IMR-90 (cell line): ENCODE results near the gene IFNAR2. TPM values are rescaled to one million over a fixed set of nuclear protein-coding genes. Genes with fewer than 3 reads are reported as not detected.

Experiments used
- ATAC-seq: fragments of 200-7000 bp; cut with Tn5 transposase; 2 replicates; pipeline ENCODE4 v1.9.1; 2020; ENCODE audit warnings: low read depth, mild to moderate bottlenecking, moderate library complexity
- BruUV-seq: library from RNA; stranded (reverse); fragments of 400-500 nt; replicated peaks from 2 replicates; lab custom pipeline; 2021; lab: Mats Ljungman, UMichigan
- CTCF ChIA-PET: fragments of 300-600 bp; formaldehyde crosslinking; extraction: SDS; loops from one replicate; lab custom pipeline; 2021; ENCODE audit warnings: antibody characterized with exemption; lab: Yijun Ruan, JAX
- POLR2A ChIA-PET: fragments of 300-600 bp; sonication (Branson Sonifier 250); formaldehyde crosslinking; loops from one replicate; lab custom pipeline; 2022; ENCODE audit warnings: antibody characterized with exemption; ENCODE audit not compliant: unreplicated experiment; lab: Charles Lee
- DNase-seq: peaks from one replicate; pipeline ENCODE4 v3.0.0; 2013
- H2AFZ ChIP-seq: replicated peaks from 2 replicates; pipeline ENCODE3; 2013; ENCODE audit warnings: low read length, mild to moderate bottlenecking; ENCODE audit not compliant: poor library complexity
- H2AK5ac ChIP-seq: 2 replicates; pipeline ENCODE4 v1.6.1; 2013; ENCODE audit warnings: low read depth, low read length, inconsistent platforms
- H2AK9ac ChIP-seq: replicated peaks from 2 replicates; pipeline ENCODE3; 2013; ENCODE audit warnings: mild to moderate bottlenecking, low read depth, low read length, moderate library complexity; ENCODE audit not compliant: poor library complexity
- H2BK120ac ChIP-seq: 2 replicates; pipeline ENCODE4 v1.6.1; 2013; ENCODE audit warnings: low read depth, low read length, inconsistent platforms
- H2BK15ac ChIP-seq: 3 replicates; pipeline ENCODE4 v1.6.1; 2013; ENCODE audit warnings: low read depth, low read length, inconsistent platforms
- H2BK20ac ChIP-seq: 2 replicates; pipeline ENCODE4 v1.6.1; 2013; ENCODE audit warnings: low read depth, mild to moderate bottlenecking, inconsistent platforms, low read length, moderate library complexity
- H2BK5ac ChIP-seq: 2 replicates; pipeline ENCODE4 v1.6.1; 2013; ENCODE audit warnings: mild to moderate bottlenecking, low read depth, low read length, inconsistent platforms; ENCODE audit not compliant: poor library complexity, severe bottlenecking
- H3K14ac ChIP-seq: replicated peaks from 2 replicates; pipeline ENCODE4 v1.6.1; 2013; ENCODE audit warnings: low read depth, low read length, inconsistent platforms
- H3K18ac ChIP-seq: 2 replicates; pipeline ENCODE4 v1.6.1; 2013; ENCODE audit warnings: low read depth, low read length, control low read depth
- H3K23ac ChIP-seq: 2 replicates; pipeline ENCODE4 v1.6.1; 2013; ENCODE audit warnings: low read depth, low read length, inconsistent platforms
- H3K27ac ChIP-seq: 2 replicates; pipeline ENCODE4 v1.5.1; 2013; ENCODE audit warnings: mild to moderate bottlenecking, control low read depth, low read length; ENCODE audit not compliant: insufficient read depth
- H3K27me3 ChIP-seq: 2 replicates; pipeline ENCODE4 v1.6.1; 2013; ENCODE audit warnings: low read length; ENCODE audit not compliant: control insufficient read depth, insufficient read depth
- H3K36me3 ChIP-seq: 2 replicates; pipeline ENCODE4 v1.6.1; 2013; ENCODE audit warnings: low read length, mixed read lengths; ENCODE audit not compliant: control insufficient read depth, insufficient read depth
- H3K4ac ChIP-seq: 2 replicates; pipeline ENCODE4 v1.6.1; 2013; ENCODE audit warnings: low read depth, low read length, inconsistent platforms
- H3K4me1 ChIP-seq: 2 replicates; pipeline ENCODE4 v1.6.1; 2013; ENCODE audit warnings: low read length, mixed read lengths; ENCODE audit not compliant: control insufficient read depth, insufficient read depth
- H3K4me2 ChIP-seq: 2 replicates; pipeline ENCODE4 v1.6.1; 2013; ENCODE audit warnings: low read depth, mild to moderate bottlenecking, control low read depth, low read length, moderate library complexity
- H3K4me3 ChIP-seq: 2 replicates; pipeline ENCODE4 v1.5.1; 2013; ENCODE audit warnings: low read depth, mild to moderate bottlenecking, control low read depth, low read length, moderate library complexity; ENCODE audit not compliant: insufficient read depth
- H3K56ac ChIP-seq: 2 replicates; pipeline ENCODE4 v1.6.1; 2013; ENCODE audit warnings: low read length, inconsistent platforms; ENCODE audit not compliant: insufficient read depth; ENCODE audit errors: extremely low read depth
- H3K79me1 ChIP-seq, 2 experiments: 2 replicates each; pipeline ENCODE4 v1.6.1; 2013; ENCODE audit warnings: low read length in 2 of 2, inconsistent platforms in 1 of 2, low read depth in 1 of 2
- H3K9ac ChIP-seq: 2 replicates; pipeline ENCODE4 v1.6.1; 2013; ENCODE audit warnings: low read depth, low read length, control low read depth
- H3K9me1 ChIP-seq: 2 replicates; pipeline ENCODE4 v1.6.1; 2013; ENCODE audit warnings: low read length, inconsistent platforms; ENCODE audit not compliant: insufficient read depth
- H3K9me3 ChIP-seq: 2 replicates; pipeline ENCODE4 v1.6.1; 2013; ENCODE audit warnings: low read length; ENCODE audit not compliant: control insufficient read depth, insufficient read depth
- H4K20me1 ChIP-seq: 2 replicates; pipeline ENCODE4 v1.6.1; 2013; ENCODE audit warnings: low read length, inconsistent platforms; ENCODE audit not compliant: insufficient read depth
- H4K5ac ChIP-seq: 2 replicates; pipeline ENCODE4 v1.6.1; 2013; ENCODE audit warnings: mild to moderate bottlenecking, low read depth, low read length, control low read depth
- H4K8ac ChIP-seq, 2 experiments: 2 replicates each; pipeline ENCODE4 v1.6.1; 2013; ENCODE audit warnings: low read depth in 2 of 2, low read length in 2 of 2, control low read depth in 1 of 2, inconsistent platforms in 1 of 2
- H4K91ac ChIP-seq: 2 replicates; pipeline ENCODE4 v1.6.1; 2013; ENCODE audit warnings: low read depth, low read length, inconsistent platforms; ENCODE audit not compliant: insufficient read depth
- BHLHE40 ChIP-seq: fragments of 150-350 bp; IDR thresholded peaks from 2 replicates; pipeline ENCODE4 v1.6.1; 2016; ENCODE audit warnings: mild to moderate bottlenecking, low read depth, low read length
- CEBPB ChIP-seq: IDR thresholded peaks from 2 replicates; pipeline ENCODE4 v1.6.1; 2012; ENCODE audit warnings: low read depth, low read length, improper control_type of control experiment
- CHD1 ChIP-seq: IDR thresholded peaks from 2 replicates; pipeline ENCODE4 v1.6.1; 2012; ENCODE audit warnings: low read depth, low read length, improper control_type of control experiment
- ELK1 ChIP-seq: fragments of 150-350 bp; IDR thresholded peaks from 2 replicates; pipeline ENCODE4 v1.6.1; 2016; ENCODE audit warnings: low read depth, mild to moderate bottlenecking, low read length, moderate library complexity, borderline replicate concordance
- MAZ ChIP-seq: IDR thresholded peaks from 2 replicates; pipeline ENCODE4 v1.6.1; 2012; ENCODE audit warnings: low read depth, mild to moderate bottlenecking, low read length, improper control_type of control experiment, moderate library complexity, borderline replicate concordance
- NFE2L2 ChIP-seq: fragments of 150-350 bp; IDR thresholded peaks from 2 replicates; pipeline ENCODE4 v1.6.1; 2016; ENCODE audit warnings: low read depth, mild to moderate bottlenecking, low read length
- SMC3 ChIP-seq: fragments of 150-350 bp; IDR thresholded peaks from 2 replicates; pipeline ENCODE4 v1.6.1; 2016; ENCODE audit warnings: low read depth, mild to moderate bottlenecking, antibody characterized with exemption, low read length, moderate library complexity
- USF2 ChIP-seq: fragments of 150-350 bp; IDR thresholded peaks from 2 replicates; pipeline ENCODE4 v1.6.1; 2017; ENCODE audit warnings: mild to moderate bottlenecking, antibody characterized with exemption, low read length, low read depth
- WGBS, 2 experiments: methylation state at CpG; one replicate each; pipeline versions ENCODE4 v1.1.5 to v1.1.7; 2013; ENCODE audit warnings: missing lambda C conversion rate in 2 of 2; ENCODE audit not compliant: insufficient read length in 1 of 2; ENCODE audit errors: extremely low coverage in 2 of 2; 5-methylcytosine and 5-hydroxymethylcytosine counted together
- dilution Hi-C: fragments of 300-500 bp; cut with HindIII; formaldehyde crosslinking; loops from one replicate; pipeline ENCODE4 v1.14.3; 2018; ENCODE audit warnings: low sequenced_read_pairs; ENCODE audit not compliant: unreplicated experiment
- in situ Hi-C: fragments of 300-500 bp; cut with MboI; formaldehyde crosslinking; loops from 3 replicates; pipeline ENCODE4 v1.14.3; 2019; ENCODE audit warnings: low sequenced_read_pairs, inconsistent platforms, mixed read lengths
- intact Hi-C: fragments of 100-400 bp; cut with micrococcal nuclease; formaldehyde crosslinking; loops from 2 replicates; pipeline ENCODE4 v1.10.0; 2022
- polyA plus RNA-seq, 3 experiments: library from polyadenylated mRNA; depleted of rRNA; stranded (reverse); fragments of >200 nt; gene quantifications; 2 replicates each; pipeline ENCODE4 v1.2.3, GENCODE V29; 2012; ENCODE audit warnings: low replicate concordance in 1 of 3
- total RNA-seq: library from RNA; depleted of rRNA; stranded (reverse); fragments of >200 nt; gene quantifications from 2 replicates; pipeline ENCODE4 v1.2.3, GENCODE V29; 2012

The IFNAR2 gene
- total and polyA plus RNA-seq, 2 of the 4 experiments (the other 2 are of a cell fraction), result 6.3 to 13.9 TPM

GRCh38 chr21:33279330-33279820, 49.6 kb downstream of the IFNAR2 start:
- H3K79me1 ChIP-seq, result no peaks in the 10 kb centered on the region
- no peak overlapping the region for H3K56ac ChIP-seq
- peaks cover 3% of the 10 kb centered on the region; the same call in 1 of the 2 replicates for H3K9me1 ChIP-seq
- no peak overlapping the region for H3K4me3 ChIP-seq
- no peak overlapping the region for H3K4me2 ChIP-seq
- H2BK15ac ChIP-seq, result no peak overlapping the region
- ChIA-PET CTCF (no interaction called here), POLR2A (interaction anchor here (1.1 kb wide), 1 partner anchor 13 kb away, joined by 4 read pairs; the partner anchor contains the start of gene IL10RB)
- TF ChIP-seq MAZ, result no peak
- no peak for TF ChIP-seq CHD1
- TF ChIP-seq SMC3, result no peak
- no peak for TF ChIP-seq CEBPB
- no peak for TF ChIP-seq BHLHE40
- TF ChIP-seq USF2, result no peak
- TF ChIP-seq ELK1, result no peak
- TF ChIP-seq NFE2L2, result no peak
- DNase-seq, result no peak
- no peak overlapping the region for H2BK120ac ChIP-seq
- peaks cover 22% of the 10 kb centered on the region for H3K36me3 ChIP-seq
- H3K23ac ChIP-seq, result no peak overlapping the region
- H2BK20ac ChIP-seq, result no peak overlapping the region
- BruUV-seq, result no TSS peak
- no peak overlapping the region for H4K91ac ChIP-seq
- dilution Hi-C loops (no loop called here), in situ Hi-C loops (no loop called here), intact Hi-C loops (no loop called here)
- peaks cover 5% of the 10 kb centered on the region for H3K9me3 ChIP-seq
- no peaks in the 10 kb centered on the region for H4K20me1 ChIP-seq
- H2AK5ac ChIP-seq, result no peak overlapping the region
- no peak overlapping the region for H4K8ac ChIP-seq
- ATAC-seq, result no peak
- WGBS, 2 experiments, result 100% methylated on average over 1 of the region's 3 CpGs; no CpG with 5 or more reads in 1 of the 2 experiments
- H2BK5ac ChIP-seq, result no peak overlapping the region
- H2AK9ac ChIP-seq, result no peak overlapping the region
- no peak overlapping the region for H3K27ac ChIP-seq
- no peak overlapping the region for H4K5ac ChIP-seq
- no peak overlapping the region for H2AFZ ChIP-seq
- no peak overlapping the region for H3K14ac ChIP-seq
- H3K4me1 ChIP-seq, result no peaks in the 10 kb centered on the region
- H3K9ac ChIP-seq, result no peak overlapping the region
- no peaks in the 10 kb centered on the region for H3K27me3 ChIP-seq
- H3K4ac ChIP-seq, result no peak overlapping the region
- H3K18ac ChIP-seq, result no peak overlapping the region
